Osteocyte (in vitro differentiated cells): Measurements from ENCODE around the gene TMEM198. TPM values are rescaled to one million over a fixed set of nuclear protein-coding genes. Genes with fewer than 3 reads are reported as not detected.

Experiments
- DNase-seq: peaks from one replicate; pipeline ENCODE4 v3.0.0; 2021; ENCODE audit warnings: mixed read lengths; ENCODE audit not compliant: unreplicated experiment; ENCODE audit errors: extremely low spot score
- H3K27ac Mint-ChIP-seq: one replicate; pipeline ENCODE4 v1.8.0; 2021; ENCODE audit warnings: mild to moderate bottlenecking, mixed read lengths; ENCODE audit not compliant: unreplicated experiment
- H3K27me3 Mint-ChIP-seq: one replicate; pipeline ENCODE4 v1.8.0; 2021; ENCODE audit warnings: mixed read lengths; ENCODE audit not compliant: unreplicated experiment
- H3K36me3 Mint-ChIP-seq: one replicate; pipeline ENCODE4 v1.8.0; 2021; ENCODE audit warnings: mixed read lengths; ENCODE audit not compliant: unreplicated experiment
- H3K4me1 Mint-ChIP-seq: one replicate; pipeline ENCODE4 v1.8.0; 2021; ENCODE audit warnings: mixed read lengths; ENCODE audit not compliant: unreplicated experiment
- H3K4me3 Mint-ChIP-seq: one replicate; pipeline ENCODE4 v1.8.0; 2021; ENCODE audit warnings: mild to moderate bottlenecking, moderate library complexity, mixed read lengths; ENCODE audit not compliant: unreplicated experiment
- H3K9me3 Mint-ChIP-seq: one replicate; pipeline ENCODE4 v1.8.0; 2021; ENCODE audit warnings: mixed read lengths; ENCODE audit not compliant: unreplicated experiment
- total RNA-seq: library from RNA; stranded (reverse); gene quantifications from 2 replicates; pipeline ENCODE4 v1.2.1, GENCODE V29; 2021
- TF ChIP-seq, protein P1 (sequence below): fragments of 200-600 bp; sonication (generic); IDR thresholded peaks from 2 replicates; pipeline ENCODE4 v1.5.0; 2021; ENCODE audit warnings: antibody characterized with exemption, mild to moderate bottlenecking, moderate library complexity

Gene TMEM198
- total RNA-seq, 1 donor from 2014 or later = 5.3 TPM

GRCh38 chr2:219509780-219510511 lies 33.9 kb upstream of the TMEM198 start:
- peak overlapping the region; percentile 6 for H3K27ac Mint-ChIP-seq
- TF ChIP-seq, protein P1, sequence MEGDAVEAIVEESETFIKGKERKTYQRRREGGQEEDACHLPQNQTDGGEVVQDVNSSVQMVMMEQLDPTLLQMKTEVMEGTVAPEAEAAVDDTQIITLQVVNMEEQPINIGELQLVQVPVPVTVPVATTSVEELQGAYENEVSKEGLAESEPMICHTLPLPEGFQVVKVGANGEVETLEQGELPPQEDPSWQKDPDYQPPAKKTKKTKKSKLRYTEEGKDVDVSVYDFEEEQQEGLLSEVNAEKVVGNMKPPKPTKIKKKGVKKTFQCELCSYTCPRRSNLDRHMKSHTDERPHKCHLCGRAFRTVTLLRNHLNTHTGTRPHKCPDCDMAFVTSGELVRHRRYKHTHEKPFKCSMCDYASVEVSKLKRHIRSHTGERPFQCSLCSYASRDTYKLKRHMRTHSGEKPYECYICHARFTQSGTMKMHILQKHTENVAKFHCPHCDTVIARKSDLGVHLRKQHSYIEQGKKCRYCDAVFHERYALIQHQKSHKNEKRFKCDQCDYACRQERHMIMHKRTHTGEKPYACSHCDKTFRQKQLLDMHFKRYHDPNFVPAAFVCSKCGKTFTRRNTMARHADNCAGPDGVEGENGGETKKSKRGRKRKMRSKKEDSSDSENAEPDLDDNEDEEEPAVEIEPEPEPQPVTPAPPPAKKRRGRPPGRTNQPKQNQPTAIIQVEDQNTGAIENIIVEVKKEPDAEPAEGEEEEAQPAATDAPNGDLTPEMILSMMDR = peak; percentile 73
- peaks cover 2% of the 10 kb centered on the region for H3K36me3 Mint-ChIP-seq
- no peak for DNase-seq
- H3K9me3 Mint-ChIP-seq = no peaks in the 10 kb centered on the region
- H3K27me3 Mint-ChIP-seq = peaks cover 34% of the 10 kb centered on the region
- H3K4me1 Mint-ChIP-seq = peaks cover 27% of the 10 kb centered on the region
- H3K4me3 Mint-ChIP-seq = peak overlapping the region; percentile 68

DNA sequence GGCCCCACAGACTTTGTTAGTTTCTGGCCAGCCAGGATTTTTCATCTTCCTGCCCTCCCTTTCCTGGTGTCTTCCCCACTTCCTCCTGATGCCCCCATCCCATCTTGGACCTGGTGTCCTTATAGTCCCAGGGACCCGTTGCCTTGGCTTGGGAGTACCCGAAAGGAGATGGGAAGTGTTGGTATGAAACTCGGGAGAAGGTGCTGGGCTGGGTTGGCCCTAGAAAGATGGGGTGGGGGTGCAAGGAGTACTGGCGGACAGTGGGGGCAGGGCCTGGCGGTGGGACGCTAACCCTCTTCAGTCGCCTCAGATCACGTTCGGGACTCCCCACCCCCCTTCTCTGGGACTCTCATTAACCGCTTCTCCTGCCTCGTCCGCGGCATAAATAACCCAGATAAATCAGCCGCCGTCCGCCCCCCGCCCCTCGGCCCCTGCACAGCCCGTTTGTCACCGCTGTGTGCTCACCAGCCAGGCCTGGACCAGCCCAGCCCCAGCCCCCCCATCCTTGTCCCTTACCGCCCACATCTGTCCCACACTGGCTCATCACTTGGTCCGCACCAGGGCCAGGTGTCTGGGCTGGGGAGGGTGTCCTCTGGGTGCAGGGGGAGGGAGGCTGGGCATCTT lies 33.2 kb upstream of the TMEM198 start:
- Mint-ChIP-seq H3K27ac (no peak overlapping the region), H3K9me3 (no peaks in the 10 kb centered on the region), H3K4me3 (peak overlapping the region; percentile 68), H3K4me1 (peaks cover 27% of the 10 kb centered on the region), H3K27me3 (peaks cover 40% of the 10 kb centered on the region), H3K36me3 (peaks cover 2% of the 10 kb centered on the region)
- TF ChIP-seq, protein P1 = no peak
- DNase-seq = no peak

DNA sequence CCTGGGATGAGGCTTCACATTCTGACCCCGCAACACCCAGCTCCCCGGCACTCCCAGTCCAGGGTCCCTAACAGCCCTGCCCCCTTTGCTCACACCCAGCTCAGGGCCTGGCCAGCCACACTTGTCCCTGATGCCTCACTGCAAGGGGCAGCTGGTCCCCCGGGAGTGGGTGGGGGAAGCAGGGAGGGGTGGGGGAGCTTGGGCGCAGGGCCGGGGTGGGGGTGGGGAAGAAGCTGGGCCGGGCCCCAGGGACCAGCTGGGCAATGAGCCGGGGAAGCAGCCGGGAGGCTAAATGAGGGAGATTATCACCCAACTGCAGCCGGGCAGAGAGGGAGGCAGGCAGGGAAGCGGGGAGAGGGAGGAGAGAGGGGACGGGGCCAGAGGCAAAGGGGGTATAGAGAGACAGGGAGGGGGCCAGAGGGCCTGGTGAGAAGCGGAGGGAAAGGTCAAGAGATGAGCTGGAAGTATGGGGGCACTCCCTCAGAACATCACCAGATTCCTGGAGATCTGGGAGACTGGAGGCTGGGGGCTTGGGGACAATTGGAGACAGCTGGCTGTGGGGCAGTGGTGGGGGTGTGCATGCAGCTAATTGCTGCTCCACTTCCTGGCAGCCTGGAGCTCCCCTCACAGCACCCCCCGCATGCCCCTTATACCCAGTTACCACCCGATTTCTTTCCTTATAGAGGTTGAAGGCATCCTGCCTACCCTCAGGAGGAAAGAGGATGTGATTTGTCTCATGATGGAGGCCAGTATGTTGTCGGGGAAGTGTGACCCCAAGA lies 32.1 kb upstream of the TMEM198 start:
- Mint-ChIP-seq H3K9me3 (no peaks in the 10 kb centered on the region), H3K4me1 (peaks cover 27% of the 10 kb centered on the region), H3K36me3 (no peaks in the 10 kb centered on the region), H3K27me3 (peaks cover 51% of the 10 kb centered on the region), H3K4me3 (no peak overlapping the region), H3K27ac (no peak overlapping the region)
- TF ChIP-seq, protein P1 = no peak
- no peak for DNase-seq

- H3K4me3 Mint-ChIP-seq = no peak overlapping the region
- DNase-seq = no peak
- H3K27me3 Mint-ChIP-seq = peaks cover 60% of the 10 kb centered on the region
- no peak overlapping the region for H3K27ac Mint-ChIP-seq
- peaks cover 27% of the 10 kb centered on the region for H3K4me1 Mint-ChIP-seq
- TF ChIP-seq, protein P1 = no peak
- H3K36me3 Mint-ChIP-seq = no peaks in the 10 kb centered on the region
- H3K9me3 Mint-ChIP-seq = no peaks in the 10 kb centered on the region
Measured at GRCh38 chr2:219512524-219513216, 31.2 kb upstream of the TMEM198 start.
